Activated CD8-positive, alpha-beta memory T cell treated with anti-CD3 and anti-CD28 coated beads for 4 hours (primary cell): ENCODE measurements around the gene GREB1.

Experiments used
- DNase-seq, 2 donors: peaks; one replicate each; pipeline ENCODE4 v3.0.0-alpha.2; 2020; ENCODE audit warnings: low read depth in 2 of 2

The GREB1 gene

DNA sequence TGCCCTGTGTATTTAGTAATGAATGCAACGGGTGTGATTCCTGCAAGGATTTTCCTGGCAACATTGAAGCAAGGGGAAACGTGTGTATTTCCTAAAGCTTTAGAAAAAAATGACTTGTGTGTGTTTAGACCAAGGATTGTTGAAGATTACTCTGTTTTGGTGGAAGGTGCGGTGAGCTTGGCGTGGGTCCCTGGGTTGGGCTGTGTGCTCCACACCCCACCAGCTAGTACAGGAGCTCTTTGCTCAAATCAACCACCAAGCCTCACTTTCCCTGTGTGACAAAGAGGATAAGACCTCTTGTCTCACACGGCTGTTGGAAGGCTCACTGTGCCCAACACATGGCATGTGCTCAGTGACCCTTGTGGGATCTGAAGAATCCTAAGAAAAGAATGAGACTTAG is 21.4 kb upstream of the GREB1 start:
- no peak for DNase-seq

DNA sequence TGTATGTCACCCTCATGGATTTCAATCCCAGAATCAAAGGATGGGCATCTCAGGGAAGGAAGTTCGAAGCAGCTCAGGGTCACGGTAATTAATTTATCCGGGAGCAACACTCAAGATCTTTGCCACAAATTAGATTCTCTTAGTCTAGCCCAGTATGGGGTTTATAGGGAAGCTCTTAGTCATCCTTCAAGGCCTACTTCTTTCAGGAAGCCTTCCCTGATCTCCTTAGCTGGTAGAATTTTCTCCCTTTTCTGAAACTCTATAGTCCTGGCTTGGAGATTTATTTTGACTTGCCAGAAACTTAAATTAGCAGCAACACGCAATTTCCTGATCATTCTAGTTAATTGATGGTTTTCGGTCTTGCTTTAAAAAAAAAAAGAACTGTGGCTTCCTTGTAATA is 20.5 kb upstream of the GREB1 start:
- no peak for DNase-seq

DNA sequence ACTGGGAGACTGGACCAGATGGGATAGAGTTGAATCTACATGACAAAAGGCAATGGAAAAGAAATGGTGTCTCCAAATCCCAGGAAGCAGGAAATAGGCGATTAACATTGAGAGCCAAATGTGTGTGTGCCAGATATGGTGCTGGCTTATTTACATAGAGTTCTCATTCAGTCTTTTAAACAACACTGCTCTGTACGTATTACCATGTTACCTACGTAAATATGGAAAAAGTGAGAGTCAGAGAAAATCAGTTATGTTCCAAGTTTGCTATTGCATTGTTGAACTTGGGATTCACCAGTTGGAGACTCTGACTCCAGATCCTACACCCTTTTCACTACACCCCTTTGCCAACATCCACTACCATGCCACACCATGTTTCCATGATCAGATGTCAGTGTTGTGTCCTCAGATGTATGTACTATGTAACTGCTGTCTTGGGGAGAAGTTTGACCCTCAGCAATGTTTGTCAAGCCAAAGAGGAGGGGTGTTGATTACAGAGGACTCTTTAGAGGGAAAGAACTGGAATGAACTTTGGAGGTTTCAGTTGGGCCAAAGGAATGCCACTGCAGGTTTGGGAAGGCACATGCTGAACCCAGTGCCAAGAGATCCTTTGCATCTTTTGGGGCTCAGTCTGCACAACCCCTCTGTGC is 19.6 kb upstream of the GREB1 start:
- DNase-seq = no peak

DNA sequence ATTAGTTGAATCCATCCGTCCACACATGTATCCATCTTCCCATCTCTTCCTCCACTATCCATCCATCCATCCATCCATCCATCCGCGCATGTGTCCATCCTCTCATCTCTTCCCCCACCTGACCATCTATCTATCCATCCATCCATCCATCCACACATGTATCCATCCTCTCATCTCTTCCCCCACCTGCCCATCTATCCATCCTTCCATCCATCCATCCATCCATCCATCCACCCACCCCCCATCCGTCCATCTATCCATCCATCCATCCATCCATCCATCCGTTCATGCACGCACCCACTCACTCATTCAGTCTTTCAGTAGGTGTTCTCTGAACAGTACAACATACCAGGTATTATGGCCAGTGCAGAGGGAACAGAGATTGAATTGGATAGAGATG is 18.9 kb upstream of the GREB1 start:
- DNase-seq = no peak

DNA sequence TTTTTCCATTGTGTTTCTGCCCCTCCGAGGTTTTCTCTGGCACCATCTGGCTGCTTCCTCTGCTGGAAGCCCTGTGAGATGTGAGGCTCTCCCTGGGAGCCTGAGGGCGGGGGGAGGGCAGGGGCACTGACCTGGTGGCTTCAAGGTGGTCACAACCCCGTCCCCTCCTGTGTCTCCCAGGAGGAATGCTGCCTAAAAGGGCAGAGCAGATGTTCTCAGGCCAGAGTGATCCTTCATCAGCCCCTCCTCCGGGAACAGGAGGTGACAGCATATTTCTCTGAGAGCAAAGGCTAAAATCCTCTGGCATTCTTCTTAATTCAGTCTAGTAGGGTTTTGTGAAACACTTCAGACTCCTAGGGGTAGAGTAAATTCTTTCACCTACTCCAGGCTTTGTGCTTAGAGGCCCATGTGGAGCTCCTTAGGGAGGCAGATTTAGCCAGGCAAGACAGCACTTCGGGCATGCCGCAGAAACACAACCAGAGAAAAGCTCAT is 18.3 kb upstream of the GREB1 start:
- DNase-seq = no peak

DNA sequence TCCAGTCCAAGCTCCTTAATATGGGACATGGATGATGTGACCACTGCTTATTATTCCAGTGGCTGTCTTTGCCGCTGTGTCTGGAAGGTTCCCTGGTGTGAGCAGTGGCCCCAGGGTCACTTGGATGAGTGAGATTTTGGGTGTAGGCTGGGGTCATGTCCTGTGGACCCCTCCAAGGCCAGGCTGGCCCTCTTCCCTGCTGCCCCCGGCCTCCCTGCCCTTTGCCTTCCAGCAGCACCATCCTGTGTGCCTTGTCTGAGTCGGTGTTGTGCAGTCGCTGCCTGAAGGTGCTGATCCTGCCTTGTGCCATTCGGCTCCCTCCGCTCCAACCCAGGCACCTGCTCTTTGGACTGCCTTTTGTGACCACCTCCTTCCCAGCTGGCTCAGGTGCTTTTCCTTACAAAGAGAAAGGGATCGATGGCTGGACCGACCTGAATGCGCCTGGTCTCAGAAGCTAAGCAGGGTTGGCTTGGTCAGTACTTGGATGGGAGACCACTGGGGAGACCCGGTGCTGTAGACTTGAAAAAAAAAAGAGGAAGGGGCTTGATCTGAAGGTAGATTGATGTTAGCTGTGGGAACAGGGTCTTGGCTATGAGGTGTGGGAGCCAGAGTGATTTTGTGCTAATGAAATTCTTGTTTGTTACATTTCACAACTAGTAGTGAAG is 16.7 kb upstream of the GREB1 start:
- DNase-seq = no peak

DNA sequence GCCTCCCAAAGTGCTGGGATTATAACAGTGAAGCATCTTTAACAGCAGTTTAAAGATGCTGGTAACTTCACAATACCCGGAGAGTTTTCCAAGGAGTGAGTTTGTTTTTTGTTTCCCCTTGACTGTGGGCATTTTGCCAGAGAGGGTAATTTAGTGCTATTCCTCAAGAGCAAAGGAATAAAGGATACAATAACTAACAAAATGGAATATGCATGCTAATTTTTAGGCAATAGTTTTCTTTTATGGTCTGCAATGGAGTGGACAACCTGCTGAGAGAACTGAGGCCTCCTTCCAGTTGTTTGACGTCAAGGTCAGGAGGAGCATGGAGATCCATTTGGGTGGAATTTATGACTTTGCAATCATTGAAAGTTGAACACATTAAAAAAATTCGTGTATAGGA is 15.9 kb upstream of the GREB1 start:
- DNase-seq = no peak

DNA sequence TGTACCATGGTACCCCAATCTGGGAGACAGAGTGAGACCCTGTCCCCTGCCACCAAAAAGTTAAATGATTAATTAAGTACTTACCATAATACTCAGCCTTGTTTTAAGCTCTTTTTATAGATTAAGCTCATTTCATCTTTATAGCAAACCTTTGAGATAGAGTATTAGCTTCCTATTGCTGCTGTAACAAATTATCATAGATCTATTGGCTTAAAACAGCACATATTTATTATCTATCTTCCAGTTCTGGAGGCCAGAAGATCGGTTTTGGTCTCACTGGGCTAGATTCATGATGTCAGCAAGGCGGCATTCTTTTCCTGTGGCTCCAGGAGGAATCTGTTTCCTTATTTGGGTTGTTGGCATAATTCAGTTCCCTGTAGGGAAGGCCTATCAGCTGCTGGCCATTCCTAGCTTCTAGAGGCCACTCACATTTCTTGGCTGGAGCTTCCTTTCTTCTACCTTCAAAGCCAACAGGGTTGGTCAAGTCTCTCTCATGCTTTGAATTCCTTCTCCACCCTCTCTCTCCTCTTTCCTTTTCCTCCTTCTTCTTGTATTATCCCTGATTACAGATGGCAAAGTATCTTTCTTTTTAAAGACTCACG is 13.7 kb upstream of the GREB1 start:
- DNase-seq = no peak

DNA sequence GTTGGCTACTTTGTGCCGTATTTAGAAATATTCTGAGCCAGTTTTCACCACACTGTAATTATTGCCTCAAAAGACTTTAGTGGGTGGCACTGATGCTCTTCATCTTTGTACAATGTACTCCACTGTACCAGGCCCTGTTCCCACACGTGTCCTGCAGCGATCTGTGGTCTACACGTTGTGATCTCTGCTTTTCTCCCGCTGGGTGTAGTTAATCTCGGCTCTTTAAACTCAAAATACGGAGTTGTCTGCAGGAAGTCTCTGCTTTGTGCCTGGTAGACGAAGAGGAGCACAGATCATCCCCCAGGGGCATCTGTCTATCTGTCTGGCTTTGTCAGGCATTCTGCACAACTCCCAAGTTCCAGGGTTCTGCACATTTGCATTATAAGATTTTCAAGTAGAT is 12.1 kb upstream of the GREB1 start:
- DNase-seq = no peak

DNA sequence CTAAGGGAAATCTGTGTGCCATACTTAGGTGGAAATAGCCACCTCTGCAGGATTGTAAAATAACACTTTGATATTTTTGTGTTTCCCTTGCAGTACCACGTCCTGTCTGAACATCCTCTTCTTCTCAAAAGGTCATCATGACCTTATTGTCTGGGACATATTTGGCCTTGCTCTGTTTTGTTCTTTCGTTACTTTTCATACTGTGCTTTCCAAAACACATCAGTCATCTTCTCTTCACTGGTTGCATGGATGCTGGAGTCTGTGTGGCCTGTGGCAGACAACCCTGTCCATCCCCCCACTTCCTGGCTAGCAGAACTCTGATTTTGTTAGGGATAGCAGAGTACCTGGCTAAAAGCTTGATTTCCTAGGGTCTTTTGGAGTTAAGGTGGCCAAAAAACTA is 9.4 kb upstream of the GREB1 start:
- DNase-seq = no peak

DNA sequence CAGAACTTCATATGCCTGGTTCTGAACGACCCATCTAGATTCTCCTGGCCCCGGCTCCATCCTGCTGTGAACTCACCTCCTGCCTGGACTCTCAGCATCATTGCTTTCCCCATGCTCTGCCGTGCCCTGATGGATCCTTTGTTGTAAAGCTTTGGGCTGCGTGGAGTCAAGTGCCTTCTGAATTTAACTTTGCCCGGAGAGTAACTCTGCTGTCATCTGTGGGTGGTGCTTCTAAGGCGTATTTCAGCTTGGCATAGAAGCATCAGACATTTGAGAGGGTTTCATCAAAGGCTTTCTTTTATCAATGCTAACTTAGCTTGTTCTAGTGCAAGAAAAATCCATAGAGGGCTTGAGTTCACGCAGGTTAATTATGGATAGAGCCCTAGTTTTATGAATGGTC is 8.1 kb upstream of the GREB1 start:
- no peak for DNase-seq

DNA sequence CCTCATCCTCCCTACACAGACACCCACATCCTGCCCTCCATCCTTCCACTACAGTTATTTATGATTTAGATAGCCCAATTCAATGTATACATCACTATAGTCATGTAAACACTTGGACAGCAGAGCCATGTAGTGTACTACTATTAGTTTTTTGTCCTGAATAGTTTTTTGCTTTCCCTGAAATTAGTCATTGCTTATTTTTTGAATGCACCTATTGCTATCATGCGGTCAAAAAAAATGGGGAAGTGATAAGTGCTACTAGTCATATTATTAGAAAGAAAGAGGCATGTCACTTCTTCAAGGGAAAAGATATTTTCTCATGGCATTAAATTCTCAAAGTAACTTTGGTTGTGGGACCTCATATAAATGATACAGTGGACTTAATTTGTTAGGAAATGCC is 6.8 kb upstream of the GREB1 start:
- no peak for DNase-seq

DNA sequence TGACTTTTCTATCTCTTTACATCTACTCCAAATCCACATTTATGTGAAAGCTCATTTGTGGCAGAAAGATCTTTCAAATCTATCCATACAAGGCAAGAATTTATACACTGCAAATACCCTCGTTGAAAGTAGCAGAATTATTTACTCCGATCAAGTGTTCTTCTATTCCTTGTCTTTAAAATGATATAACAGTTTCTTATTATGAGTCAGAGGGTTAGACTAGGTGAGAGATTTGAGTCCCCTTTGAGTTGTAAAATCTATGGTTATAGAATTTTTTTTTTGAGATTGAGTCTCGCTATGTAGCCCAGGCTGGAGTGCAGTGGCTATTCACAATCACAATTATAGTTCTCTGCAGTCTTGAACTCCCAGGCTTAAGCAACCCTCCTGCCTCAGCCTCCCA is 5.6 kb upstream of the GREB1 start:
- no peak for DNase-seq

DNA sequence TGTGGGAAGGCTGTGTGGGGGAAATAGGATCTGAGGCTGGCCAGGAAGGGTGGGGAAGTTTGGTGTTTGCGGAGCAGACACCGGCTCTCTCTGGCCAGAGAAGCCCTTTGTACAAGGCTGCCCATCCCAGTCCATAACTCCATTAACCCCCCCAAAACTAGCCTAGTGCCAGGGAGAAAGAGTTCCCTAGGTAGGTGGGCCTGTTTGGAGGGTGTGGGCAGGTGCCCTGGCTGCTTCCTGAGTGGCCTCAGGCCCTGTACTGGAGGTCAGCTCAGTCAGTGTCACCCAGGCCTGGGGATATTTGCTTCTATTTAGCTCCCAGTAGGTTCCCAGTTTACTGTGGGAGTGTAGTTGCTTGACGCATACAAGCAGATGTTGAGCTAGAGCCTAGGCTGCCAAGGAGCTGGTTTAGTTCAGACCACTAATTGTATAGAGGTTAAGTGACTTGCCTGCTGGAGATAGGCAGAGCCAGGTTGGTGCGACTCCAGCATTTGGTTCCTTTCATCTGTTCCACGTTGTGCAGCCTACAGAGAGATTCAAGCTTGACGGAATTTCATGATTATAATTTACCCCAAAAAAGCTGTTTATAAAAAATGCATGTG is 2.9 kb upstream of the GREB1 start:
- DNase-seq = no peak

DNA sequence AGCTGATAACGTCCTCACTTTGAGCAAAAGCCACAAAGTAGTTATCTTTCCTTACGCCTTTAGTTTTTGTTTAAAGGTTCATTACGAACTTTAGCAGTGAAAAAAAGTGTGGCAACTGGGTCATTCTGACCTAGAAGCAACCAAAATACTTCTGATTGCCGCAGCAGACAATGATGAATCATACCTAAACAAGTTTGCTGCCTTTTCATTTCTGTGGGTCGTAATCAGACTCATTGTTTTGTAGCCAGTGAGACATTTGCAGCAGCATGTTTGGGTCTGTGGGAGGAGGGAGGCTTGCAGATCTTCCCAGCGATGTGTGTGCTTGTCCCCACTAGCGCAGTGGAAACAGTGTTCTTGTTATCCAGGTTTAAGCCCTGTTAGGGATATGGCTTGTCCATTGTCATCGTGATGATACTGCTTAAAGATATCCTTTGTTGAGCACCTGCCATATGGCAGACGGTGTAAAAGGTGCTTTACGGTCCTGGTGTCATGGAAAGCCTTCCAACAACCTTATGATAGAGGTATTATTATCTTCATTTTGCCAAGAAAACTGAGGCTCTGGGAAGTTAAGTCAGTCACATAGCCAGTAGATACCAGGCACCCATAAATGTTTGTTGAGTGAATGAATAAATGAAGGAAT is 1.3 kb upstream of the GREB1 start:
- no peak for DNase-seq

DNA sequence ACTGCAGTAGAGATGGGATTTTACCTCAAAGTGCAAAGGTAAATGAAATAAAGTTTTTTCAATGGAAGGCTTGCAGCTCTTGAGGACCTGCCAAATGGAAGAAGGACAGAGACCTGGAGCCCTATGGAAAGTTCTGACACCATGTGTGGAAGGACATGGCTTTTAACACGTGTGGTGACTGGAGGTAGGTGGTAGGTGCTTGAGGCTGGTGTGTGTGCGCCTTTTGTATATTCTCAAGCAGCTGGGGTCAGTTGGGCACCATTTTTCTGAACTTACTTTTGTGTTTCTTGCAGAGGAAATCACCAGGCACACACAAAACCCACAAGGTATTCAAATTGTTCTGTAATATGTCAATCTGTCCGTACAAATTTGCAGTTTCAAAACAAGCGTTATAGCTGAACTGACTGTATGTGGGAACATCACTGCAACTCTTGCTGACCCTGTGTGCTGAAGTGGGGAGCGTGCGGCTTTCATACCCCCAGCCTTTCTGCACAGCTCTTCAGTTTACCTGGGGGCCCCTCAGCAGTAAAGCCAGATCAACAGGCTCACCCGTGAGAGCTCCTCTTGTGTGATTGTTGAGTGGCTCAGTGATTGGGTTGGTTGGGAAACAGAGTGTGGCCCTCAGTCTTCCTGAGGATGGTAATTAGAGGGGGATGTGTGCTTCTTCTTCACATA is 363 bp downstream of the GREB1 start:
- no peak for DNase-seq

DNA sequence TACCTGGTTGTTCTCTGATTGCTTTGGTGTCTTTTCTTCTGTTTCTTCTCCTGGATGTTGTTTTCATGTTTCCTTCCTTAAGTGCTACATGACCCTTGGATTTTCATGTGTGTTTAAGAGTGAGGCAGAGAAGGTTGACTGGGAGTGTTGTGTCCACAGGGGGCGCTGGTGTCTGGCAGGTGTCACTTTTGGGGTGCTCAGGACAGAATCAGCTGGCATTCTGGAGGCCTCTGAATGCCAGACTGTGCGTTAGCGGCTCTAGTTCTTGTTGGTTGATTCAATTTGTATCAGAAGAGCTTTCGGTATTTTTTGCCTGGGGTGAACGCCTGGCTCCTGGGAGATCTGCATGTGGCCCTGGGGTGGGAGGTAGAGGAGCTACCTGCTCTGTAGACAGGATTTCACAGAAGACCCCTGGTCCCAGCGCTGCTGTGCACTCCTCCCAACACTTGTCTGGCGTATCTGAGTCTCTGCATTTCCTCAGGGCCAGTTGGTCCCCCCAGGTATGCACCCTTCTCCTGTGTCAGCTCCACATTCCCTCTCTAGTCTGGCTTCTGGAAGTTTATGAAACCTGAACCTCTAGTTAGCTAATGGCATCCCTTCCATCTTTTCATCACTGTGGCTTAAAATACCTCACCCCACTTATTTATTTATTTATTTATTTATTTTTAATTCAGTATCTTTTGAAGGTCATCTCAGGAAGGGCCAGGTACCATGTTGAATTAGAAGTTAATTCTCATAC is 1.1 kb downstream of the GREB1 start:
- no peak for DNase-seq

DNA sequence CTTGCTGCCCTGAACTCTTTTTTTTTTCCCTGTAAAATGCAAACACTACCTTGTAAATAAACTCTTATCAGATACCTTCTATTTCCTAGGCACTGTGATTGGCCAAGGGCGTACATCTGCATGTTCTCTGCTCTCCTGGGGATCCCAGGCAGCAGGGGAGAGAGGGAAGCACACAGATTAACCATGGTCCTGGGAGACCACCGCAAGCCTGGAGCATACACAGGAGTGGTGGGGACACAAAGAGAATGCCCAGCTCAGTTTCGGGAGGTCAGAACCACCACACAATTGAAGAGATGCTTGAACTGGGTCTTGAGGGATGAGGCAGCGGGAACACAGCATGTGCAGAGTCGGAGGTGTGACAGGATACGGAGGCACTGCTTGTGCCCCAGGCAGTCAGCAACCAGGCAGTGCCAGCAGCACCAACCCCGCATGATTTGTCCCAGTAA is 2.1 kb downstream of the GREB1 start:
- no peak for DNase-seq

DNA sequence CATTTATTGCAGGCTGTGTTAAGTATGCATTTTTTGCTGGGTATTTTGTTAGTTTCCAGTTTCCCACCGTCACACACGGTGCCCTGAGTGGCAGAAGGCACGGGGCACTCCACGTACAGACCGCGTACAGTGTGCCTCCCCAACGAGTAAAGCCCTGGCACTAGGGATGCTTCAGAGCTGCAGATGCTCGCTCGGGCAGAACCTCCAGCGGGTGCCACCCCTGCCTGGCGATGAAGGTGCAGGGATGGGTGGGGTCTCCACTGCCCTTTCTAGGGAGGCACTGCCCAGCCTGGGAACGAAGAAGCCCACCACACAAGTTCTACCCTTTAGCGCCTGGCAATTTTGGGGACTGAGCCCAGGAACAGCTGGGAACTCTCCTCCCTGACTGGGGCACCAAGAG is 4.1 kb downstream of the GREB1 start:
- DNase-seq = no peak

DNA sequence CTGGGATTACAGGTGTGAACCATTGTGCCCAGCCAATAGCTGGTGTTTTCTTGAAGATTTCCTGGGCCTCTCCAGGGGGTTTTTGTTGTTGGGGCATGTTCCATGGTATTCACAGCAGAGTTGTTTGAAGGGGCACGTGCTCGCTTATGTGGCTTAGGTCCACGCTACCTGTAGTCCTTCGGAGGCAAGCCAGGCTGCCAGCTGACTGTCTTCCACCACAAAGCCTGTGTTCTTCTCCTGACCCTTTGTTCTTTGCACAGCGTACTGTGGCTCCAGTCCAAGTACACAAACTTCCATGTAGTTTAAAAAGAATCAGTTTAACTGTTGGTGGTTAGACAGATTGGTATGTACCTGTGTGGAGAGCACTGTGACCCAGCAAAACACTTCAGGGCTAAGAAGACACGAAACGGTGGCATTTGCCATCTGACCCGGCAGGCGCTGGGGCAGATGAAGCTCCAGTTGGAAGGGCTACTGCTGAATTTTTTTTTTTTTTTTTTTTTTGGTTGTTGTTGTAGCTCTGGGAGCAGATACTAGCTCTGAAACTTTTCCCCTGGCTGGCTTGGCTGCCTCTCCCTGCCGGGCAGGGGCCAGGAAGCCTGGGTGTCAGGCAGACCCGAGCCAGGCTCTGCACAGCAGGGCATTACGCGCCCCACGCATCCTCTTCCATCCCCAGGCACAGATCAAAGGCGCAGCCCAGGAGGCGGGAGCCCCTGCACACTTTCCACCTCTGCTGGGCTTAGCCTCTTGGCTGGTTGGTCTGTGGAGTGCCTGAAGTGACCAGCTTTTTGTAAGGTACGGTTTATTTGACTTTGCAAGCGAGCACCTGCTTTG is 5.7 kb downstream of the GREB1 start:
- DNase-seq = no peak
